Activated CD4-positive, alpha-beta T cell treated with anti-CD3 and anti-CD28 coated beads for 36 hours (primary cell): ENCODE measurements around the gene PKDCC. TPM values are rescaled to one million over a fixed set of nuclear protein-coding genes. Genes with fewer than 3 reads are reported as not detected.

ENCODE experiments used
- ATAC-seq: fragments of 200-7000 bp; cut with Tn5 transposase; one replicate; pipeline ENCODE4 v1.10.0; 2021; ENCODE audit warnings: mild to moderate bottlenecking, moderate library complexity
- CTCF ChIA-PET: fragments of 350-600 bp; sonication (Branson Sonifier 250); formaldehyde crosslinking; loops from one replicate; lab custom pipeline; 2021; ENCODE audit warnings: antibody characterized with exemption; lab: Charles Lee
- POLR2A ChIA-PET: fragments of 350-600 bp; sonication (Branson Sonifier 250); formaldehyde crosslinking; loops from one replicate; lab custom pipeline; 2021; ENCODE audit warnings: antibody characterized with exemption, inconsistent platforms; lab: Charles Lee
- DNase-seq: peaks from one replicate; pipeline ENCODE4 v3.0.0-alpha.2; 2020
- H3K27ac Mint-ChIP-seq: one replicate; pipeline ENCODE4 v1.8.0; 2021; ENCODE audit warnings: mixed read lengths
- H3K27me3 Mint-ChIP-seq: one replicate; pipeline ENCODE4 v1.8.0; 2021; ENCODE audit warnings: mixed read lengths
- H3K36me3 Mint-ChIP-seq: one replicate; pipeline ENCODE4 v1.8.0; 2021; ENCODE audit warnings: low read depth, mixed read lengths
- H3K4me1 Mint-ChIP-seq: one replicate; pipeline ENCODE4 v1.8.0; 2021; ENCODE audit warnings: mixed read lengths
- H3K4me3 Mint-ChIP-seq: one replicate; pipeline ENCODE4 v1.8.0; 2021; ENCODE audit warnings: mild to moderate bottlenecking, moderate library complexity, mixed read lengths
- H3K9me3 Mint-ChIP-seq: one replicate; pipeline ENCODE4 v1.8.0; 2021; ENCODE audit warnings: low read depth, mixed read lengths
- intact Hi-C, 2 experiments: fragments of 100-400 bp; cut with DNase I in 1 of 2; cut with micrococcal nuclease in 1 of 2; formaldehyde crosslinking; loops; one replicate each; pipeline versions ENCODE4 v1.14.2 to v1.15.1; 2022 to 2024; cut with DNase I, micrococcal nuclease
- total RNA-seq, 2 experiments: library from RNA; stranded (reverse); gene quantifications; one replicate each; pipeline ENCODE4 v1.2.3, GENCODE V29; 2021

The PKDCC gene
- total RNA-seq, 2 experiments from 2014 or later: not detected

GRCh38 chr2:42052702-42053481, 5.1 kb downstream of the PKDCC start:
- Mint-ChIP-seq H3K4me1 (peaks cover 4% of the 10 kb centered on the region), H3K27ac (no peak overlapping the region), H3K4me3 (no peak overlapping the region), H3K27me3 (peaks cover 26% of the 10 kb centered on the region), H3K36me3 (no peaks in the 10 kb centered on the region), H3K9me3 (no peaks in the 10 kb centered on the region)
- CTCF ChIA-PET: interaction anchor here (0.7 kb wide), 1 partner anchor 42 kb away, joined by 3 read pairs; no protein-coding TSS in a partner anchor
- ATAC-seq: no peak
- intact Hi-C loops: no loop called here
- POLR2A ChIA-PET: no interaction called here
- no peak for DNase-seq

- POLR2A ChIA-PET: no interaction called here
- intact Hi-C loops: no loop called here
- DNase-seq (no peak), ATAC-seq (no peak)
- Mint-ChIP-seq H3K27me3 (peaks cover 26% of the 10 kb centered on the region), H3K4me1 (peaks cover 4% of the 10 kb centered on the region), H3K36me3 (no peaks in the 10 kb centered on the region), H3K4me3 (no peak overlapping the region), H3K9me3 (no peaks in the 10 kb centered on the region), H3K27ac (no peak overlapping the region)
- CTCF ChIA-PET: no interaction called here
Measured at GRCh38 chr2:42053482-42053790, 5.6 kb downstream of the PKDCC start.

- Mint-ChIP-seq H3K9me3 (no peaks in the 10 kb centered on the region), H3K4me1 (no peaks in the 10 kb centered on the region), H3K27me3 (peaks cover 20% of the 10 kb centered on the region), H3K36me3 (no peaks in the 10 kb centered on the region), H3K4me3 (no peak overlapping the region), H3K27ac (no peak overlapping the region)
- ATAC-seq (no peak), DNase-seq (no peak)
- intact Hi-C loops: no loop called here
- POLR2A ChIA-PET: no interaction called here
- CTCF ChIA-PET: no interaction called here
Measured at GRCh38 chr2:42053791-42054701, 6.2 kb downstream of the PKDCC start.

GRCh38 chr2:42054714-42055430, 7.1 kb downstream of the PKDCC start:
- no peak for ATAC-seq
- DNase-seq: no peak
- ChIA-PET POLR2A (no interaction called here), CTCF (no interaction called here)
- no peaks in the 10 kb centered on the region for H3K4me1 Mint-ChIP-seq
- intact Hi-C loops: no loop called here
- no peaks in the 10 kb centered on the region for H3K9me3 Mint-ChIP-seq
- H3K36me3 Mint-ChIP-seq: no peaks in the 10 kb centered on the region
- H3K27me3 Mint-ChIP-seq: peaks cover 14% of the 10 kb centered on the region
- no peak overlapping the region for H3K4me3 Mint-ChIP-seq
- H3K27ac Mint-ChIP-seq: no peak overlapping the region

- H3K27ac Mint-ChIP-seq: no peak overlapping the region
- H3K36me3 Mint-ChIP-seq: no peaks in the 10 kb centered on the region
- ChIA-PET POLR2A (no interaction called here), CTCF (interaction anchor here (0.7 kb wide), 1 partner anchor 13 kb away, joined by 4 read pairs; no protein-coding TSS in a partner anchor)
- intact Hi-C loops: no loop called here
- no peak for DNase-seq
- H3K4me3 Mint-ChIP-seq: no peak overlapping the region
- H3K27me3 Mint-ChIP-seq: peaks cover 9% of the 10 kb centered on the region
- H3K4me1 Mint-ChIP-seq: no peaks in the 10 kb centered on the region
- no peak for ATAC-seq
- no peaks in the 10 kb centered on the region for H3K9me3 Mint-ChIP-seq
Measured at GRCh38 chr2:42055573-42056514, 8.0 kb downstream of the PKDCC start.

- Mint-ChIP-seq H3K9me3 (no peaks in the 10 kb centered on the region), H3K27me3 (peaks cover 2% of the 10 kb centered on the region), H3K27ac (no peak overlapping the region), H3K4me3 (no peak overlapping the region), H3K36me3 (no peaks in the 10 kb centered on the region), H3K4me1 (no peaks in the 10 kb centered on the region)
- CTCF ChIA-PET: no interaction called here
- POLR2A ChIA-PET: no interaction called here
- DNase-seq (no peak), ATAC-seq (no peak)
- intact Hi-C loops: no loop called here
Measured at GRCh38 chr2:42057159-42057901, 9.5 kb downstream of the PKDCC start.

GRCh38 chr2:42057902-42058450, 10.2 kb downstream of the PKDCC start:
- no peaks in the 10 kb centered on the region for H3K9me3 Mint-ChIP-seq
- H3K4me1 Mint-ChIP-seq: no peaks in the 10 kb centered on the region
- no peak overlapping the region for H3K27ac Mint-ChIP-seq
- CTCF ChIA-PET: no interaction called here
- peaks cover 2% of the 10 kb centered on the region for H3K27me3 Mint-ChIP-seq
- H3K36me3 Mint-ChIP-seq: no peaks in the 10 kb centered on the region
- intact Hi-C loops: no loop called here
- no peak overlapping the region for H3K4me3 Mint-ChIP-seq
- DNase-seq (no peak), ATAC-seq (no peak)
- POLR2A ChIA-PET: no interaction called here

GRCh38 chr2:42059261-42059898, 11.6 kb downstream of the PKDCC start:
- Mint-ChIP-seq H3K36me3 (no peaks in the 10 kb centered on the region), H3K4me1 (no peaks in the 10 kb centered on the region), H3K9me3 (no peaks in the 10 kb centered on the region), H3K27me3 (peaks cover 5% of the 10 kb centered on the region), H3K4me3 (no peak overlapping the region), H3K27ac (no peak overlapping the region)
- no peak for DNase-seq
- ChIA-PET CTCF (interaction anchor here (0.6 kb wide), 1 partner anchor 80 kb away, joined by 3 read pairs; no protein-coding TSS in a partner anchor), POLR2A (no interaction called here)
- intact Hi-C loops: no loop called here
- no peak for ATAC-seq

- POLR2A ChIA-PET: no interaction called here
- DNase-seq: no peak
- H3K27ac Mint-ChIP-seq: no peak overlapping the region
- H3K4me3 Mint-ChIP-seq: no peak overlapping the region
- ATAC-seq: no peak
- H3K9me3 Mint-ChIP-seq: no peaks in the 10 kb centered on the region
- peaks cover 5% of the 10 kb centered on the region for H3K27me3 Mint-ChIP-seq
- CTCF ChIA-PET: no interaction called here
- H3K4me1 Mint-ChIP-seq: no peaks in the 10 kb centered on the region
- H3K36me3 Mint-ChIP-seq: no peaks in the 10 kb centered on the region
- intact Hi-C loops: no loop called here
Measured at GRCh38 chr2:42060028-42060427, 12.2 kb downstream of the PKDCC start.
